ENCODE data around the gene CYP3A5.
"Not testable (repeated sequence)": the region's sequence is repeated elsewhere in the genome, so short reads cannot be mapped to it uniquely, and the experiment has no call there.

Gene CYP3A5

GRCh38 chr7:99707096-99707495 is 27.3 kb upstream of the CYP3A5 start:
- H3K27me3 ChIP-seq (ENCODE audit: control insufficient read depth in 3 of 3, insufficient read depth in 3 of 3, low read depth in 1 of 3, low read length in 3 of 3) = no peaks in the 10 kb centered on the region
- H2BK120ac ChIP-seq (ENCODE audit: low read depth, low read length) = no peak overlapping the region
- H3K79me1 ChIP-seq (ENCODE audit: low read depth, low read length) = no peaks in the 10 kb centered on the region
- DNase-seq (ENCODE audit: low spot score) = no peak
- H3K27ac ChIP-seq (replicated peaks; ENCODE audit: low read length) = no peak overlapping the region
- H2AFZ ChIP-seq (ENCODE audit: low read length) = no peak overlapping the region
- WGBS, 2 donors (ENCODE audit: extremely low coverage in 2 of 2, insufficient read length in 2 of 2, insufficient replicate concordance in 1 of 2) = no CpG with 5 or more reads among the region's 1 CpG
- no peaks in the 10 kb centered on the region for H3K4me1 ChIP-seq (ENCODE audit: control insufficient read depth in 2 of 2, insufficient read depth in 1 of 2, low read depth in 1 of 2, low read length in 2 of 2)
- H3K4me3 ChIP-seq (ENCODE audit: low read length in 2 of 2) = no peak overlapping the region
- H3K14ac ChIP-seq (ENCODE audit: low read length) = no peak overlapping the region
- H3K18ac ChIP-seq (ENCODE audit: low read length) = no peak overlapping the region
- no peak overlapping the region for H2AK5ac ChIP-seq (ENCODE audit: low read depth, low read length)
- H3K9me3 ChIP-seq (replicated peaks in 1 of 2; ENCODE audit: control insufficient read depth in 2 of 2, insufficient read depth in 1 of 2, low read depth in 1 of 2, low read length in 2 of 2) = peaks cover 0 to 6% of the 10 kb centered on the region in 2 donors
- H3K4ac ChIP-seq (ENCODE audit: low read length) = no peak overlapping the region
- H4K91ac ChIP-seq (ENCODE audit: low read depth, low read length, poor library complexity) = no peak overlapping the region
- H3K9ac ChIP-seq (ENCODE audit: low read depth, low read length, poor library complexity) = no peak overlapping the region
- H3K4me2 ChIP-seq (ENCODE audit: insufficient read depth, low read length, poor library complexity, severe bottlenecking) = no peak overlapping the region
- no peak overlapping the region for H2BK12ac ChIP-seq (ENCODE audit: low read length)
- no peak overlapping the region for H2BK5ac ChIP-seq (ENCODE audit: low read length)
- H4K8ac ChIP-seq (ENCODE audit: low read depth, low read length) = no peak overlapping the region
- no peak overlapping the region for H3K23ac ChIP-seq (ENCODE audit: low read depth, low read length, poor library complexity)
- no peak overlapping the region for H2BK15ac ChIP-seq (ENCODE audit: low read length)
- peaks cover 0 to 2% of the 10 kb centered on the region in 2 donors for H3K36me3 ChIP-seq (replicated peaks in 1 of 2; ENCODE audit: control insufficient read depth in 2 of 2, insufficient read depth in 2 of 2, low read length in 2 of 2)

DNA sequence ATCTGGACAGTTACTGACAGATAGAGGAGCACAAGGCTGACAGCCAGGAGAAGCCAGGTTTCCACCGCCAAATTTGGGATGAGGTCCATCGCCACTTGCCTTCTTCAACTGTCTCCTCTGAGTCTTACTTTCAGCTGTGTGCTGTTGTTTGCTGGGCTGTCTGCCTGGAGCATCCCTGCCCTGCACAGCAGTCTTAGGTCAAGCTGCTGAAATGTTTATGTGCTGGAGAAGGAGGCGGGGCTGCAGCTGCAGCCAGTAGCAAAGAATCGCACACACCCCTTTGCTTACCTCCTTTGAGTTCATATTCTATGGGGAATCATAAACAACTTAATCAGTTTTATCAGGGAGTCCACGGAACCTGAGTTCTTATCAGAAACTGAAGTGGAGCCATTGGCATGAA is 20.1 kb upstream of the CYP3A5 start:
- no peak overlapping the region for H2AK5ac ChIP-seq (ENCODE audit: low read depth, low read length)
- no peak overlapping the region for H2BK5ac ChIP-seq (ENCODE audit: low read length)
- no peak for DNase-seq (ENCODE audit: low spot score)
- no peak overlapping the region for H4K91ac ChIP-seq (ENCODE audit: low read depth, low read length, poor library complexity)
- no peaks in the 10 kb centered on the region for H3K4me1 ChIP-seq (ENCODE audit: control insufficient read depth in 2 of 2, insufficient read depth in 1 of 2, low read depth in 1 of 2, low read length in 2 of 2)
- H3K79me1 ChIP-seq (ENCODE audit: low read depth, low read length) = no peaks in the 10 kb centered on the region
- no peak overlapping the region for H3K14ac ChIP-seq (ENCODE audit: low read length)
- no CpG with 5 or more reads among the region's 5 CpGs for WGBS, 2 donors (ENCODE audit: extremely low coverage in 2 of 2, insufficient read length in 2 of 2, insufficient replicate concordance in 1 of 2)
- H3K27me3 ChIP-seq (ENCODE audit: control insufficient read depth in 3 of 3, insufficient read depth in 3 of 3, low read depth in 1 of 3, low read length in 3 of 3) = peaks cover 0 to 8% (median 0%) of the 10 kb centered on the region in 3 experiments
- H3K27ac ChIP-seq (replicated peaks; ENCODE audit: low read length) = no peak overlapping the region
- no peak overlapping the region for H3K4me2 ChIP-seq (ENCODE audit: insufficient read depth, low read length, poor library complexity, severe bottlenecking)
- H3K36me3 ChIP-seq (replicated peaks in 1 of 2; ENCODE audit: control insufficient read depth in 2 of 2, insufficient read depth in 2 of 2, low read length in 2 of 2) = no peaks in the 10 kb centered on the region
- H3K4me3 ChIP-seq (ENCODE audit: low read length in 2 of 2) = no peak overlapping the region
- no peaks in the 10 kb centered on the region for H3K9me3 ChIP-seq (replicated peaks in 1 of 2; ENCODE audit: control insufficient read depth in 2 of 2, insufficient read depth in 1 of 2, low read depth in 1 of 2, low read length in 2 of 2)
- H3K9ac ChIP-seq (ENCODE audit: low read depth, low read length, poor library complexity) = no peak overlapping the region
- no peak overlapping the region for H2BK15ac ChIP-seq (ENCODE audit: low read length)
- H3K4ac ChIP-seq (ENCODE audit: low read length) = no peak overlapping the region
- H3K18ac ChIP-seq (ENCODE audit: low read length) = no peak overlapping the region
- H2BK120ac ChIP-seq (ENCODE audit: low read depth, low read length) = no peak overlapping the region
- no peak overlapping the region for H2AFZ ChIP-seq (ENCODE audit: low read length)
- H4K8ac ChIP-seq (ENCODE audit: low read depth, low read length) = no peak overlapping the region
- H3K23ac ChIP-seq (ENCODE audit: low read depth, low read length, poor library complexity) = no peak overlapping the region
- H2BK12ac ChIP-seq (ENCODE audit: low read length) = no peak overlapping the region

- whole genome bisulfite sequencing, 2 donors (ENCODE audit: extremely low coverage in 2 of 2, insufficient read length in 2 of 2, insufficient replicate concordance in 1 of 2) = no CpG with 5 or more reads among the region's 6 CpGs
- not testable (repeated sequence) for DNase-seq (ENCODE audit: low spot score)
Observed at GRCh38 chr7:99698867-99699730, 19.3 kb upstream of the CYP3A5 start.

DNA sequence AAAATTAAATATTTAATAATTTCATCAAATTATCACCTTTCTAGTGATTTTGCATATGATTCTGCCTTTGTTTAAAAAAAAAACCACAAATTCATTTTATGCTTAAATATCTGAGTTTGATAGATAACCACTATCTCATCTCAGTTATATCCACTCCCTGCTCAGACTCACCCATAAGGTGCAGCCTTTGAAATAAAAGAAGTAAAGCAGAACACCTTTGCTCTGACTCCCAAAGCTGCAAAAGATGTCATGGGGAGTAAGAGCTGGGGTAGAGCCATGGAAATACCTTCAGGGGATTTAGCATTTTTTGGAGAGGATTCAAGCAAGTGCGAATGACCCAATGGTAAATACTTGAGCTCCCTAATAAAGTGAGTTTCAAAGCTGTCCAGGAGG is 15.1 kb upstream of the CYP3A5 start:
- DNase-seq (ENCODE audit: low spot score) = no peak
- Histone ChIP-seq H3K27ac (replicated peaks; ENCODE audit: low read length) (no peak overlapping the region), H2AK5ac (ENCODE audit: low read depth, low read length) (no peak overlapping the region), H2BK15ac (ENCODE audit: low read length) (no peak overlapping the region), H3K14ac (ENCODE audit: low read length) (no peak overlapping the region), H3K36me3 (replicated peaks in 1 of 2; ENCODE audit: control insufficient read depth in 2 of 2, insufficient read depth in 2 of 2, low read length in 2 of 2) (no peaks in the 10 kb centered on the region), H3K4ac (ENCODE audit: low read length) (no peak overlapping the region), H3K18ac (ENCODE audit: low read length) (no peak overlapping the region), H3K23ac (ENCODE audit: low read depth, low read length, poor library complexity) (no peak overlapping the region), H3K4me3 (ENCODE audit: low read length in 2 of 2) (no peak overlapping the region), H3K9ac (ENCODE audit: low read depth, low read length, poor library complexity) (no peak overlapping the region), H2AFZ (ENCODE audit: low read length) (no peak overlapping the region), H4K91ac (ENCODE audit: low read depth, low read length, poor library complexity) (no peak overlapping the region), H2BK5ac (ENCODE audit: low read length) (no peak overlapping the region), H3K27me3 (ENCODE audit: control insufficient read depth in 3 of 3, insufficient read depth in 3 of 3, low read depth in 1 of 3, low read length in 3 of 3) (no peaks in the 10 kb centered on the region), H3K79me1 (ENCODE audit: low read depth, low read length) (no peaks in the 10 kb centered on the region), H3K4me1 (ENCODE audit: control insufficient read depth in 2 of 2, insufficient read depth in 1 of 2, low read depth in 1 of 2, low read length in 2 of 2) (peaks cover 5 to 6% of the 10 kb centered on the region in 2 donors), H4K8ac (ENCODE audit: low read depth, low read length) (no peak overlapping the region), H2BK120ac (ENCODE audit: low read depth, low read length) (no peak overlapping the region), H2BK12ac (ENCODE audit: low read length) (no peak overlapping the region), H3K9me3 (replicated peaks in 1 of 2; ENCODE audit: control insufficient read depth in 2 of 2, insufficient read depth in 1 of 2, low read depth in 1 of 2, low read length in 2 of 2) (no peaks in the 10 kb centered on the region), H3K4me2 (ENCODE audit: insufficient read depth, low read length, poor library complexity, severe bottlenecking) (no peak overlapping the region)
- no CpG with 5 or more reads among the region's 1 CpG for WGBS, 2 donors (ENCODE audit: extremely low coverage in 2 of 2, insufficient read length in 2 of 2, insufficient replicate concordance in 1 of 2)

More at GRCh38 chr7:99698867-99699730, 19.3 kb upstream of the CYP3A5 start:
- H3K18ac ChIP-seq (ENCODE audit: low read length); H3K36me3 ChIP-seq (replicated peaks in 1 of 2; ENCODE audit: control insufficient read depth in 2 of 2, insufficient read depth in 2 of 2, low read length in 2 of 2); H3K23ac ChIP-seq (ENCODE audit: low read depth, low read length, poor library complexity); H2BK15ac ChIP-seq (ENCODE audit: low read length); H4K8ac ChIP-seq (ENCODE audit: low read depth, low read length); H2AK5ac ChIP-seq (ENCODE audit: low read depth, low read length); H3K4me2 ChIP-seq (ENCODE audit: insufficient read depth, low read length, poor library complexity, severe bottlenecking); H2BK120ac ChIP-seq (ENCODE audit: low read depth, low read length); H3K4ac ChIP-seq (ENCODE audit: low read length); H2AFZ ChIP-seq (ENCODE audit: low read length); H2BK12ac ChIP-seq (ENCODE audit: low read length); H4K91ac ChIP-seq (ENCODE audit: low read depth, low read length, poor library complexity); H3K79me1 ChIP-seq (ENCODE audit: low read depth, low read length); H3K9me3 ChIP-seq (replicated peaks in 1 of 2; ENCODE audit: control insufficient read depth in 2 of 2, insufficient read depth in 1 of 2, low read depth in 1 of 2, low read length in 2 of 2); H3K27me3 ChIP-seq (ENCODE audit: control insufficient read depth in 3 of 3, insufficient read depth in 3 of 3, low read depth in 1 of 3, low read length in 3 of 3); H3K4me3 ChIP-seq (ENCODE audit: low read length in 2 of 2); H3K4me1 ChIP-seq (ENCODE audit: control insufficient read depth in 2 of 2, insufficient read depth in 1 of 2, low read depth in 1 of 2, low read length in 2 of 2); H2BK5ac ChIP-seq (ENCODE audit: low read length); H3K14ac ChIP-seq (ENCODE audit: low read length); H3K27ac ChIP-seq (replicated peaks; ENCODE audit: low read length); H3K9ac ChIP-seq (ENCODE audit: low read depth, low read length, poor library complexity): not testable (repeated sequence)

All from neuronal stem cell (in vitro differentiated cells).